CD4-positive, alpha-beta T cell (primary cell): ENCODE results near the gene OR2V1. TPM values are rescaled to one million over a fixed set of nuclear protein-coding genes. Genes with fewer than 3 reads are reported as not detected.
"Not testable (repeated sequence)": the region's sequence is repeated elsewhere in the genome, so short reads cannot be mapped to it uniquely, and the experiment has no call there.

Experiments used
- ATAC-seq: fragments of 200-7000 bp; cut with Tn5 transposase; one replicate; pipeline ENCODE4 v1.10.0; 2022; ENCODE audit warnings: mild to moderate bottlenecking; ENCODE audit not compliant: poor library complexity
- CTCF ChIA-PET: fragments of 350-600 bp; sonication (Branson Sonifier 250); formaldehyde crosslinking; loops from one replicate; lab custom pipeline; 2021; ENCODE audit warnings: antibody characterized with exemption, inconsistent platforms; lab: Charles Lee
- POLR2A ChIA-PET: fragments of 350-600 bp; sonication (Branson Sonifier 250); formaldehyde crosslinking; loops from one replicate; lab custom pipeline; 2021; ENCODE audit warnings: antibody characterized with exemption, inconsistent platforms; lab: Charles Lee
- DNase-seq, 14 experiments: peaks; one replicate each; pipeline ENCODE4 v3.0.0-alpha.2; 2013 to 2020; ENCODE audit warnings: mixed read lengths in 2 of 14
- H3K27ac ChIP-seq, 2 donors: one replicate each; pipeline versions ENCODE4 v1.5.1 to v1.7.0; 2013; ENCODE audit warnings: low read length in 2 of 2, low read depth in 1 of 2, mild to moderate bottlenecking in 1 of 2
- H3K27me3 ChIP-seq, 2 experiments: 1 replicate in 1 of 2; 2 replicates in 1 of 2; pipeline versions ENCODE4 v1.6.1 to v1.7.0; 2013; ENCODE audit warnings: low read length in 2 of 2, control low read depth in 1 of 2, mild to moderate bottlenecking in 1 of 2, moderate library complexity in 1 of 2; ENCODE audit not compliant: insufficient read depth in 2 of 2, control insufficient read depth in 1 of 2
- H3K36me3 ChIP-seq: one replicate; pipeline ENCODE4 v1.6.1; 2013; ENCODE audit warnings: low read length, control low read depth; ENCODE audit not compliant: insufficient read depth
- H3K4me1 ChIP-seq: one replicate; pipeline ENCODE4 v1.6.1; 2013; ENCODE audit warnings: low read length, control low read depth; ENCODE audit not compliant: insufficient read depth
- H3K4me3 ChIP-seq: one replicate; pipeline ENCODE4 v1.5.1; 2013; ENCODE audit warnings: mild to moderate bottlenecking, low read length, moderate library complexity
- H3K9me3 ChIP-seq, 2 experiments: 1 replicate in 1 of 2; 2 replicates in 1 of 2; pipeline versions ENCODE4 v1.6.1 to v1.7.0; 2013; ENCODE audit warnings: low read length in 2 of 2, mild to moderate bottlenecking in 2 of 2, control low read depth in 1 of 2, moderate library complexity in 1 of 2; ENCODE audit not compliant: control insufficient read depth in 1 of 2, insufficient read depth in 1 of 2
- H3K27ac Mint-ChIP-seq: one replicate; pipeline ENCODE4 v1.8.0; 2020; ENCODE audit warnings: mixed read lengths
- H3K27me3 Mint-ChIP-seq: one replicate; pipeline ENCODE4 v1.8.0; 2021; ENCODE audit warnings: mixed read lengths
- H3K36me3 Mint-ChIP-seq: one replicate; pipeline ENCODE4 v1.8.0; 2021; ENCODE audit warnings: low read depth, mixed read lengths
- H3K4me1 Mint-ChIP-seq: one replicate; pipeline ENCODE4 v1.8.0; 2021; ENCODE audit warnings: low read depth, mixed read lengths
- H3K4me3 Mint-ChIP-seq: one replicate; pipeline ENCODE4 v1.8.0; 2020; ENCODE audit warnings: mild to moderate bottlenecking, mixed read lengths
- H3K9me3 Mint-ChIP-seq: one replicate; pipeline ENCODE4 v1.8.0; 2020; ENCODE audit warnings: mixed read lengths
- CTCF ChIP-seq: fragments of 200-600 bp; IDR thresholded peaks from one replicate; pipeline ENCODE4 v1.8.0; 2022; ENCODE audit warnings: antibody characterized with exemption, mild to moderate bottlenecking
- intact Hi-C, 2 experiments: fragments of 100-400 bp; cut with DNase I in 1 of 2; cut with micrococcal nuclease in 1 of 2; formaldehyde crosslinking; loops; one replicate each; pipeline versions ENCODE4 v1.15.1 to v1.9.0; 2023 to 2025; cut with DNase I, micrococcal nuclease
- total RNA-seq, 174 experiments: library from RNA in 2 of 174; stranded (reverse) in 2 of 174; gene quantifications; one replicate each; pipeline ENCODE4 v1.2.3 and lab custom pipeline; 2021 to 2026

Gene OR2V1
- total RNA-seq, 2 experiments from 2014 or later = not detected

- Mint-ChIP-seq H3K27me3 (peaks cover 96% of the 10 kb centered on the region), H3K36me3 (no peaks in the 10 kb centered on the region), H3K4me1 (no peaks in the 10 kb centered on the region), H3K9me3 (no peaks in the 10 kb centered on the region), H3K27ac (no peak overlapping the region), H3K4me3 (no peak overlapping the region)
- TF ChIP-seq CTCF = no peak
- ATAC-seq = no peak
- peaks cover 0 to 22% of the 10 kb centered on the region in 2 experiments for H3K9me3 ChIP-seq
- intact Hi-C loops = no loop called here
- POLR2A ChIA-PET = no interaction called here
- H3K27ac ChIP-seq = no peak overlapping the region
- CTCF ChIA-PET = no interaction called here
- H3K36me3 ChIP-seq = no peaks in the 10 kb centered on the region
- H3K4me1 ChIP-seq = peaks cover 7% of the 10 kb centered on the region
- no peak overlapping the region for H3K4me3 ChIP-seq
- H3K27me3 ChIP-seq = peaks cover 47 to 82% of the 10 kb centered on the region in 2 experiments
- DNase-seq = no peak
Observed at GRCh38 chr5:181118369-181118768, 12.6 kb downstream of the OR2V1 start.

- Mint-ChIP-seq H3K4me3 (no peak overlapping the region), H3K36me3 (no peaks in the 10 kb centered on the region), H3K27ac (no peak overlapping the region), H3K9me3 (no peaks in the 10 kb centered on the region), H3K27me3 (peaks cover 95% of the 10 kb centered on the region), H3K4me1 (no peaks in the 10 kb centered on the region)
- ATAC-seq (no peak), DNase-seq (no peak)
- no peak for TF ChIP-seq CTCF
- intact Hi-C loops = no loop called here
- Histone ChIP-seq H3K27ac (no peak overlapping the region), H3K9me3 (peaks cover 0 to 14% of the 10 kb centered on the region in 2 experiments), H3K4me3 (no peak overlapping the region), H3K4me1 (peaks cover 7% of the 10 kb centered on the region), H3K36me3 (no peaks in the 10 kb centered on the region), H3K27me3 (peaks cover 37 to 77% of the 10 kb centered on the region in 2 experiments)
- CTCF ChIA-PET = no interaction called here
- POLR2A ChIA-PET = no interaction called here
Observed at GRCh38 chr5:181114844-181115778, 15.9 kb downstream of the OR2V1 start.

GRCh38 chr5:181114284-181114843 lies 16.6 kb downstream of the OR2V1 start:
- TF ChIP-seq CTCF = no peak
- H3K36me3 Mint-ChIP-seq = no peaks in the 10 kb centered on the region
- H3K27me3 Mint-ChIP-seq = peaks cover 95% of the 10 kb centered on the region
- Histone ChIP-seq H3K4me1 (peaks cover 7% of the 10 kb centered on the region), H3K9me3 (peaks cover 0 to 14% of the 10 kb centered on the region in 2 experiments), H3K4me3 (no peak overlapping the region), H3K27ac (no peak overlapping the region), H3K27me3 (peaks cover 43 to 85% of the 10 kb centered on the region in 2 experiments), H3K36me3 (no peaks in the 10 kb centered on the region)
- H3K9me3 Mint-ChIP-seq = no peaks in the 10 kb centered on the region
- no peaks in the 10 kb centered on the region for H3K4me1 Mint-ChIP-seq
- ATAC-seq = no peak
- DNase-seq = no peak
- CTCF ChIA-PET = no interaction called here
- intact Hi-C loops = no loop called here
- H3K4me3 Mint-ChIP-seq = no peak overlapping the region
- no peak overlapping the region for H3K27ac Mint-ChIP-seq
- POLR2A ChIA-PET = no interaction called here

GRCh38 chr5:181113572-181113971 lies 17.4 kb downstream of the OR2V1 start:
- not testable (repeated sequence) for ATAC-seq

More at GRCh38 chr5:181113572-181113971, 17.4 kb downstream of the OR2V1 start:
- peaks cover 95% of the 10 kb centered on the region for H3K27me3 Mint-ChIP-seq
- DNase-seq, H3K4me3 Mint-ChIP-seq, H3K36me3 Mint-ChIP-seq, H3K9me3 Mint-ChIP-seq, POLR2A ChIA-PET, H3K27ac ChIP-seq, CTCF ChIA-PET, H3K36me3 ChIP-seq, H3K27ac Mint-ChIP-seq, H3K4me3 ChIP-seq, H3K4me1 ChIP-seq, intact Hi-C loops, H3K4me1 Mint-ChIP-seq: not testable (repeated sequence)
- Histone ChIP-seq H3K27me3 (peaks cover 41 to 89% of the 10 kb centered on the region in 2 experiments), H3K9me3 (peaks cover 0 to 15% of the 10 kb centered on the region in 2 experiments)
